HL-60 (cell line): ENCODE data around the gene COTL1.

Experiments used
- DNase-seq, 2 experiments: peaks; one replicate each; pipeline ENCODE4 v3.0.0-alpha.2; 2010 to 2020; ENCODE audit warnings: low read depth in 1 of 2, low spot score in 1 of 2
- H3K27ac ChIP-seq: fragments of 250-450 bp; sonication (Bioruptor Pico); replicated peaks from 2 replicates; pipeline ENCODE4 v1.5.1; 2020; ENCODE audit warnings: mild to moderate bottlenecking, moderate library complexity
- H3K27me3 ChIP-seq: fragments of 250-450 bp; sonication (Bioruptor Pico); 2 replicates; pipeline ENCODE4 v1.5.1; 2021; ENCODE audit warnings: mild to moderate bottlenecking, moderate library complexity; ENCODE audit not compliant: insufficient read depth, poor library complexity, severe bottlenecking
- H3K4me3 ChIP-seq: replicated peaks from 2 replicates; pipeline ENCODE4 v1.5.1; 2011; ENCODE audit warnings: mild to moderate bottlenecking, control low read depth, low read length; ENCODE audit not compliant: insufficient read depth
- CTCF ChIP-seq: IDR thresholded peaks from one replicate; pipeline ENCODE4 v1.5.1; 2011; ENCODE audit warnings: low read length, control low read depth, inconsistent platforms; ENCODE audit not compliant: insufficient read depth
- GABPA ChIP-seq: IDR thresholded peaks from 2 replicates; pipeline ENCODE4 v1.6.1; 2012; ENCODE audit warnings: low read depth
- POLR2AphosphoS5 ChIP-seq: IDR thresholded peaks from 2 replicates; pipeline ENCODE4 v1.6.1; 2012; ENCODE audit warnings: low read depth
- REST ChIP-seq: IDR thresholded peaks from 2 replicates; pipeline ENCODE4 v1.6.1; 2012; ENCODE audit warnings: low read depth; ENCODE audit not compliant: insufficient replicate concordance
- SPI1 ChIP-seq: IDR thresholded peaks from 2 replicates; pipeline ENCODE4 v1.6.1; 2012; ENCODE audit warnings: low read depth, mild to moderate bottlenecking, borderline replicate concordance

The COTL1 gene

GRCh38 chr16:84566545-84567257 is 51.2 kb downstream of the COTL1 start:
- no peak overlapping the region for H3K4me3 ChIP-seq
- TF ChIP-seq GABPA, result no peak
- TF ChIP-seq REST, result no peak
- TF ChIP-seq SPI1, result no peak
- TF ChIP-seq POLR2AphosphoS5, result no peak
- no peak for TF ChIP-seq CTCF
- no peak overlapping the region for H3K27ac ChIP-seq
- H3K27me3 ChIP-seq, result no peaks in the 10 kb centered on the region
- DNase-seq, result no peak

- TF ChIP-seq CTCF (no peak), POLR2AphosphoS5 (no peak), GABPA (no peak), REST (no peak), SPI1 (no peak)
- Histone ChIP-seq H3K4me3 (no peak overlapping the region), H3K27ac (no peak overlapping the region), H3K27me3 (no peaks in the 10 kb centered on the region)
- DNase-seq, result no peak
Measured at GRCh38 chr16:84565669-84566495, 52.0 kb downstream of the COTL1 start.

- TF ChIP-seq GABPA, result no peak
Measured at GRCh38 chr16:84563786-84564420, 54.0 kb downstream of the COTL1 start.

GRCh38 chr16:84563064-84563715 is 54.7 kb downstream of the COTL1 start:
- no peak for DNase-seq
- Histone ChIP-seq H3K27ac (peak overlapping the region; percentile 60), H3K4me3 (no peak overlapping the region), H3K27me3 (no peaks in the 10 kb centered on the region)
- TF ChIP-seq GABPA (no peak), CTCF (no peak), REST (no peak), POLR2AphosphoS5 (peak; percentile 35; the same call in 1 of the 2 replicates), SPI1 (no peak)

More at GRCh38 chr16:84563786-84564420, 54.0 kb downstream of the COTL1 start:
- no peaks in the 10 kb centered on the region for H3K27me3 ChIP-seq
- H3K4me3 ChIP-seq, result no peak overlapping the region
- no peak overlapping the region for H3K27ac ChIP-seq
- DNase-seq, result no peak
